Dermis microvascular lymphatic vessel endothelial cell (primary cell): ENCODE measurements around the gene MYH6. TPM values are rescaled to one million over a fixed set of nuclear protein-coding genes. Genes with fewer than 3 reads are reported as not detected.

Experiments
- DNase-seq, 2 donors: peaks; one replicate each; pipeline versions ENCODE4 v3.0.0 to v3.0.0-alpha.2; 2010; ENCODE audit warnings: low read depth in 2 of 2
- total RNA-seq: library from RNA; depleted of rRNA; stranded (reverse); fragments of >200 nt; gene quantifications from 2 replicates; pipeline ENCODE4 v1.2.1, GENCODE V29; 2014

MYH6 gene
- total RNA-seq, 1 donor from 2014 or later, result not detected

DNA sequence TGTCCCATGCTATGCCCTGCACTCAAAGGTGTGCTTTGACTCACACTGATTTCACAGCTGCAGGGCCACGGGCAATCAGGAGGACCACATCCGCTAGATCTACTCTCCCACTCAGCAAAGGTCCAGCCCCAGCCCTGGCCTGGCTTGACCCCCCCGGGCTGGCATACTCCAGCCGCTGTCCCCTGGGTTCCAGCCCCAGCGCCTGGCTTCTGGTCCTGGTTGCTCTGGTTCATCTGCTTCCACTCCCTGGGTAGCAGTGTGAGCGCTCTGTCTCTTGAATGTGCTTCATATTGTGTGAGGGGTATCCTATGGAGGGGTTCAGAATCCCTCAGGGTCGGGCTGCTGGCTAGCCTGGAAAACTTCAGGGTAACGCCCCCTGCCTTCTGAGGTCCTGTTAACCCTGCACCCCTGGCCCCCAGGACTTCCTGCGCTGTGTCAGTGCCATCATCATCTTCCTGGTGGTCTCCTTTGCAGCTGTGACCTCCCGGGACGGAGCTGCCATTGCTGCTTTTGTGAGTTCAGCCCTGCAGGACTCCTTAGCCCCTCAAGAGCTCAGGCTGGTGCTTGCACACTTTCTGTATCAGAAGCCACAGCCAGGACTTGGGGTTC is 29.4 kb downstream of the MYH6 start:
- no peak for DNase-seq

DNA sequence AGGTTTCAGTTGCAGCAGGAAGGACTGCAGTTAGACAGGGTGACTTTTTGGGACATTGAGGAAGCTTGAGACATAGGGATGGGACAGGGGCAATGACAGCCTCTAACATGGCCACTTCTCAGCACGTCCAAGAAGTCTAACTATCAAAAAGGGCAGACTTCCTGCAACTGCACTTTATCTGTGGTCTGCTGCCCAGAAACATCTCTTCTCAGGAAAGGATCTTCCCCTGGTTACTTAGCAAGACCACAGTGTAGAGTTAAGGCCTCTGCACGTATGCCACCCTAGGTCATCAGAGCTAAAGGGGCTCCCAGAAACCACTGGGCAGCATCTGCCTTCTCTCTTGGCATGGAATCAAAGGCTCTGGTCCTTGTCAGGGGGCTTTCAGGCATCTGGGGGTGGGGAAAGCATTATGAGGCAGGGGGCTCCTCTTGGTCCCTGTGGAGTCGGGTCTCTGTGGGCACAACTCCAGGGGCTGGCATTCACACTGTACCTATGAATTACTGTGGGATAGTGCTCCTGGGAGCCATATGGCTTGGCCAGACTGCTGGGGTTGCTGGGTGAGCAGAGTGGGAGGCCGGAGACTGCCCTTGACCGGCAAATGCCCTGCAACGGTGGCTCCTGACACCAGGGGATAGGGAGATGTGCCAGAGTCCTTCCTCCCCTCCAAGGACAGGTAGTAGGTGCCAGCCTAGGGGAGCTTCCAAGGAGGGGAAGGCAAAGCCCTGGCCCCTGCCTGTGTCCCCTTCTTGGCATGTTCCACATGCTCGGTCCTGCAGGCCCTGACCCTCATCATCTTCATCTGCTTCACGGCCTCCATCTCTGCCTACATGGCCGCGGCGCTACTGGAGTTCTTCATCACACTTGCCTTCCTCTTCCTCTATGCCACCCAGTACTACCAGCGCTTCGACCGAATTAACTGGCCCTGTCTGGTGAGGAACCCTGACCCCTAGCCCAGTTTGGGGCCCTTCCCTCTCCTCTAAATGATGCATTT is 30.2 kb downstream of the MYH6 start:
- no peak for DNase-seq

DNA sequence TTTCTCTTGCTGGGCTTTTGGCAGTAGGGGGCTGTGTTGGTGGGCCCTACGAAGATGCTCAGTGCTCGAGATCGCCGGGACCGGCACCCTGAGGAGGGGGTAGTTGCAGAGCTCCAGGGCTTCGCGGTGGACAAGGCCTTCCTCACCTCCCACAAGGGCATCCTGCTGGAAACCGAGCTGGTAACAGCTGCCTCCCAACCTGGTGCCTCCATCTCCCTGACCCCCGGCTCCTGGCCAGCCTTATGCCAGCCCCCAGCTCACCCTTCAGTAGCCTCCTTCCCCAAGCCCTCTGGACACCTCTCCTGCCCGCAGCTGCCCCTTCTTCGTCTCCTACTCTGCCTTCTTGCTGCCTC is 30.9 kb downstream of the MYH6 start:
- DNase-seq, result no peak

DNA sequence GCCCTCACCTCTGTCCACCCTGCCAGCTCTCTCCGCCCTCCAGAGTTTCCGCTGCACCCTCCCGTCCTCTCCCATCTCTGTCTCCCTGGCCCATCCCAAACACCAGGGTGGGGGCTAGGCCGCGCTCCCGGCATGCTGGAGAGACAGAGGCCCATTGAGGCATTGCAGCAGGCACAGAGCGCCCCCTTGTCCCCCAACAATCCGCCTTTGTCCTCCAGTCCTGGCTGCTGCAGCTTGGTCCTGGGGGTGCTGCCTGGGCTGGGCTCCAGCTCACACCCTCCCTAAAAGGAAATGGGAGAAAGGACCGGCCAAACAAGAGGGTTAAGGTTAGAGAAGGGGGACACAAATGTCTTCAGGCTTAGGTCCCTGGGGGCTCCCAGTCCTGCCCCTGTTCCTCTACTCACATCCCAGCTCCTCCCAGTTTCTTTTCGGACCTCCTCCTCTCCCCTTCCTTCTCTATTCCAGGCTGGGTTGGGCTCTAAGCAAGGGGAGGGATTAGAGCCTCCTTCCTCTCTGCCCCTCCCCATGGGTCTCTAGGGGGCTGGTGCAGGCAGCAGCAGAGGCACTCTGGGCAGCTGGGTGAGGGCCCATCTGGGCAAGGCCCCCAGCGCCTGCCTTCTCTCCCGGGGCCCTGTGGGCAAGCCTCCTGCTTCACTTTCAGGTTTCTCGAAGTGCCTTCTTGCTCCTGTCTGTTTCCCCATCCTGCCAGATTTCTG is 31.4 kb downstream of the MYH6 start, which contains the start of gene CMTM5:
CMTM5 (plus strand) TSS at position 565 of the 716 bp plus-strand sequence. CDS start 206 bp downstream, outside the sequence.
- DNase-seq, result no peak

DNA sequence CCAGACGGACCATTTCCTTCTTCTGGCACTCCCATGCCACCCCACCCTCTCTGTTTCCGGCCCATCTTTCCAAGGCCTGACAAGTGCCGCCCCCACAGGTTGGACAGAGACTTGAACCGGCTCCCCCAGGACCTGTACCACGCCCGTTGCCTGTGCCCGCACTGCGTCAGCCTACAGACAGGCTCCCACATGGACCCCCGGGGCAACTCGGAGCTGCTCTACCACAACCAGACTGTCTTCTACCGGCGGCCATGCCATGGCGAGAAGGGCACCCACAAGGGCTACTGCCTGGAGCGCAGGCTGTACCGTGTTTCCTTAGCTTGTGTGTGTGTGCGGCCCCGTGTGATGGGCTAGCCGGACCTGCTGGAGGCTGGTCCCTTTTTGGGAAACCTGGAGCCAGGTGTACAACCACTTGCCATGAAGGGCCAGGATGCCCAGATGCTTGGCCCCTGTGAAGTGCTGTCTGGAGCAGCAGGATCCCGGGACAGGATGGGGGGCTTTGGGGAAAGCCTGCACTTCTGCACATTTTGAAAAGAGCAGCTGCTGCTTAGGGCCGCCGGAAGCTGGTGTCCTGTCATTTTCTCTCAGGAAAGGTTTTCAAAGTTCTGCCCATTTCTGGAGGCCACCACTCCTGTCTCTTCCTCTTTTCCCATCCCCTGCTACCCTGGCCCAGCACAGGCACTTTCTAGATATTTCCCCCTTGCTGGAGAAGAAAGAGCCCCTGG is 32.4 kb downstream of the MYH6 start:
- no peak for DNase-seq

DNA sequence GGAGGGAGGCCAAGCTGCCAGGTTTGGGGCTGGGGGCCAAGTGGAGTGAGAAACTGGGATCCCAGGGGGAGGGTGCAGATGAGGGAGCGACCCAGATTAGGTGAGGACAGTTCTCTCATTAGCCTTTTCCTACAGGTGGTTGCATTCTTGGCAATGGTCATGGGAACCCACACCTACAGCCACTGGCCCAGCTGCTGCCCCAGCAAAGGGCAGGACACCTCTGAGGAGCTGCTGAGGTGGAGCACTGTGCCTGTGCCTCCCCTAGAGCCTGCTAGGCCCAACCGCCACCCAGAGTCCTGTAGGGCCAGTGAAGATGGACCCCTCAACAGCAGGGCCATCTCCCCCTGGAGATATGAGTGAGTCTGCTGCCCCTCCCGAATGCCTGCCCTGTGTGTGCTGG is 35.0 kb downstream of the MYH6 start:
- no peak for DNase-seq

DNA sequence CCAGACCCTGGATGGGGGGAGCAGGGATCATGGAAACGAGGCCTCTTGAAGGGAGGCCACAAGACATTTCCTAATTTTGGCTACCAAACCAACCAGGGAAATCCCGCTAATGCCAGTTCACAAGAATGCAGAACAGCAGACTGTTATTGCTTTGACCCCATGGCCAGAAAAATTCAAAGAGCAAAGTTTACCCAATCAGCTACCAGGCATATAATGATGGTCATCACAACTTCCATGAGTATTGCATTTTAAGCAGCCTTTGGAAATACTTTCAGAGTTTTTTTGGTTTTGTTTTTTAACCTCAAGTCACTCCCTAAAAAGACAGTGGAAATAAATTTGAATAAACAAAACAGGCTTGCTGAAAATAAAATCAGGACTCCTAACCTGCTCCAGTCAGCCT is 35.6 kb downstream of the MYH6 start, which contains the start of gene IL25:
IL25 (plus strand) TSS at position 301 of the 400 bp plus-strand sequence.
- no peak for DNase-seq

DNA sequence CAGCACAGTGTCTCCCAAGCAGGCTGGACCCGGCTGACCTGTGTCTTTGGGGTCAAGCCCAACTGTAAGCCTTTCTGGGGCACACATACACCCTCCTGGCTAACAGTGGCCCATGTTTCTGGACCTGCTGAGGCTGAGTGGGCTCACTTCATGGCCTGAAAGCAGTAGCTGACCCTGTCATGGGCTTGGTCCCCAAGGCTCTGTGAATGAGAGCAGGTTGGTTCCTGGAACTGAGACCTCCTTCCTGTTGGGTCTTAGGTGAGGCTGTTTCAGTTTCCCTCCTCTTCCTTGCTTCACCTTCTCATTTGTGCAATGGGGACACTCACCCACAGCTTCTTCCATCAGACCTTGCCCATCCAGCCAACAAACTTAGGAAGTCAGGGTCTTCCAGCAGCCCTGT is 36.2 kb downstream of the MYH6 start:
- no peak for DNase-seq

DNA sequence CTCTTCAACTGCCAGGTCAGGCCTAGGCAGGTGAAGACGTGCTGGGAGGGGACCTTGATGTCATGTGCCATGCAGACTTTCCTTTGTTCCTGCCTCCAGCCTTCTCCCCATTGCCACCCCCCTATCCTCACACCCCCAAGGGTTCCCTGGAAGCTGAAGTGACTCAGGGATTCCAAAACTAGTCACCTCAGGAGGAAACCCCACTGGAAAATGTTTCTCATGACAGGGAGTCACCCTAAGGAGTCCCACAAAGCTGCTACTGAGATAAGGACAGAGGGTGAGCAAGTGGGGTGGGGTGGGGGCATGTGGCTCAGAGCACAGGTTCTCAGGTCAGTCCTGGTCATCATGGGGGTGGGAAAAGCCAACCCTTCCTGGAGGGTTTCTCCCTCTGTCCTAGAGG is 37.9 kb downstream of the MYH6 start:
- DNase-seq, result no peak

DNA sequence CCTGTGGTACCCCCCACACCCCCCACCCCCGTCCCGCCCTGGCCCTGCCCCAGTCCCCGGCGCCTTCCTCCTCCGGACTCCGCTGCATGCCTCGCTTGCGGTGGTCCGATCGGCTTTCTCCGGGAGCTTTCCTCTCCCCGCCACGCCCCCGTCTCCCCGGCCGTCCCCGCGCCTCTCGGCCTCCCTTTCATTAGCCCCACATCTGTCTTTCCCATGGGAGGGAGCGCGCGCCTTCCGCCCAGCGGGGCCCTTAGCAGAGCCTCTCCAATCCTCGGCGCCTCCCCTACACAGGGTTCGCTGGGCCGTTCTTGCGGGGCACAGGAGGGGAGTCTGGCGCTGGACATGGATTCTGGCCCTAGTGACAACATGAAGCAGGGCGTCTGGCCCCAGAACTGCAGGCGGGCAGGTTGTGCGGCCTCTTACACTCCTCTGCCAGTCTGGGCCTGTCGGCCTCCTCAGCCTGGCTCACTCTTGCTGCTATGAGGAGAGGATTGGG is 41.6 kb downstream of the MYH6 start:
- no peak for DNase-seq

DNA sequence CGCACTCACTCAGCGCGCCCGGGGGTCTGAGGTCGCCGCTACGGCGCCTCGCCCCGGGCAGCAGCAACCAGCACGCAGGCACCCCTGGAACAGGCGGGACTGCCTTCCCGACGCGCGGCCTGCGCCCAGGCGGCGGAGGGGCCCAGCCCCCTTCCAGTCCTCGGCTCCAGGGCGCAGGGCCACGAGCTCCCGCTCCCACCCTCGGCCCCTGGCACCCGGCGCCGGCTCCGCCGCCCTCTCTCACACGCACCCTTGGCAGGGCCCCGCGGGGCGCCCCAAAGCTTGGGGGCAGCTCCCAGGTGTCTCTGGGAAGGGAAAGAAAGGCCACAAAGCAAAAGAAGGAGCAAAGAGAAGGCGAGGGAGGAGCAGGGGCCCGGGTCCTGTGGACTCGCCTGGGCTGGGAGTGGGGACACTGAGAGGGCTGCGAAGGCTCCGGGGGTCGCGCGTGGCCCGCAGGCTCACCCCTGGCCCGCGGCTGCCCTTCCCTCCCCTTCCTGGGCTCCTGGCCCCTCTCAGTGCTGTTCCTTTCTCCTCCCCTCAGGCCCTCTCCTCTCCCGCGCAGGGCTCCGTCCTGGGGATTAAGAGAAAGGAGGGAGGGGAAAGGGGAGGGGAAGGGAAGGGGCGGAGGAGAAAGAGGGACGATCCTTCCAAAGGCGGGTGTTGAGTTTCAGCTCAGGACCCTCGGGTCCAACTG is 42.2 kb downstream of the MYH6 start:
- no peak for DNase-seq

DNA sequence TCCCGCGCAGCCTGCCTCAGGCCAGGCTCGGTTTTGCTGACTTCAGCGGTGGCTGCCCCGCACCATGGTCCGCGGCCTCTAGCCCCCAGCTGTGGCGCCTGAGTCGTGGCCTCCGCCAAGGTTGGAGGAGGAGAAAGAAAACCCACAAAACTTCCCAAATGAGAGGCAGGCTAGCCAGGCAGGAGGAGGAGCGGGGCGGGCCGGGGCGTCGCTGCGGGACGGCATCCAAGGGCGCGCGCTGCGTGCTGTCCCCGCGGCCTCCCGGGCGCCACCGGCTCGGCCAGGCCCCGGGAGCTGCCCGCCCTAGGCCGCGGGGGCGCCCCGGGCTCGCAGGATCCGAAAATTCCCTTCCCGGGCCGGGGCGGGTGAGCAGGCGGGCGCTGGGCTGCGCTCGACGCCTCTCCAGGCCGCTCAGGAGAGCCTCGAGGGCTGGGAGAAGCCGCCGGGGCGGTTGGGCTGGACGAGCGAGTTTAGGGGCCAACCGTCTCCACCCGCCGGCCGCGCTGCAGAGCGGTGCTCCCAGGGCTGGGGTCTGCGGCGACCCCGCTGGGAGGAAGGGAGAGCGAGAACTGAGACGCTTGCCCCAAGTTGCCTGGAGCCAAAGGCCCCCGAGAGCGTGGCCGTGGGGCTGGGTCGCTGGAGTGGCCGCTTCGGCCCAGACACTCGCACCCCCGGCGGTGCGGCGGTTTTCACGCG is 42.9 kb downstream of the MYH6 start, which contains the start of gene EFS:
EFS (minus strand) TSS at position 137 of the 696 bp plus-strand sequence. CDS start 147 bp downstream, outside the sequence.
- no peak for DNase-seq

DNA sequence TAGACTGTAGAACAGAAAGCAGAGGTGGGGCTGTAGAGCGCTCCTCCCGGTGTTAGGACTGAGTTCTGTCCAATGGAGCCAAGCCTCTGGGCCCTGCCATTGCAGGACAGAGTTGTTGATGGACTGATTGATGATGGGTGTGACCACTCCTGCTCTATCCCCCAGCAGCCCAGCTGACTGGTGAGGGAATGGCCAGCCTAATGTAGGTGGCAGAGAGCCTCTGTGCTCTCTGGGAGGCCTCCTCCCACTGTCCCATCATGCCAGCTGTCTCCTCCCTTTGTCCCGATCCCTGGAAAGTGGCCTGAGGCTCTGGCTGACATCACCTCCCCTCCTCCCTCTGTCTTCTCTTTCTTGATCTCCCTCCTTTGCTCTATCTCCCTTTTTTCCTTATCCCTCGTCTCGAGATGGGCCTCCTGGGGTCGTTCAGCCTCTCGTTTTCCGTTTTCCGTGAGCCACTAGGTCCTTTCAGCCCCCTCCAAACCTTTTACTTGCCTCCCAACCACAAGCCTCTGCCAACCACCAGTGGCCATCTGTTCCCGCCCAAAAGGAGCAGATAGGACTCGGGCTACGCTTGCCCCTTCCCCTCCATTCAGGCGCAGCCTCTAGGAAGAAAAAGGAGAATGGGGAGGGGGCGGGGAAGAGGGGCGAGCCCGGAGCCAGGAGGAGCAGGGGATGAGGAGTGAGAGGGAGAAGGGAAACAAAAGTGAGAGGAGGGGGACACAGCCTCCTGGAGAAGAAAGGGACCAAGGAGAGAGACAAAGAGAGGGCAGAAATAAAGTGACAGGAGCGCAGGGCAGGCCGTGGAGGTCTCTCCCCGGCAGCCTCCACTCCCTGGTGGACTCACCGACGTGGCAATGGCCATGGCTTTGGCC is 43.7 kb downstream of the MYH6 start:
- DNase-seq, result no peak

DNA sequence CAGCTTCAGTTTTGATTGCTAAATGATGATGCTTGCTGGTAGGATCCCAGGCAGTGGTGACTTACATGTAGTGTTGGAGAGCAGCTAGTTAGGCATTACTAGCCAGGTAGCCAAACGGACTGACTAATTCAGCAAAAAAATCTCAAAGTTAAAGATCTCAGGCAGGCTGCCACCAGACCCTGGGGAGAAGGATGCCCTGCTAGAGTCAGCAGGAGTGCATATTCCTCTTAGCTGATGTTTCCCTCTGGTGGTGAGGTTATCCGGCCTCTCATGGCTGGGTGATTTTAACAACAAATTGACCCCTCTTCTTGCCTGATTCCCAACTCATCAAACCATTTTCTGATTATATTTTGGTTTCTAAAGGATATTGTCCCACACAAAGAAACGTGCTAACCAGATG is 45.9 kb downstream of the MYH6 start:
- no peak for DNase-seq

DNA sequence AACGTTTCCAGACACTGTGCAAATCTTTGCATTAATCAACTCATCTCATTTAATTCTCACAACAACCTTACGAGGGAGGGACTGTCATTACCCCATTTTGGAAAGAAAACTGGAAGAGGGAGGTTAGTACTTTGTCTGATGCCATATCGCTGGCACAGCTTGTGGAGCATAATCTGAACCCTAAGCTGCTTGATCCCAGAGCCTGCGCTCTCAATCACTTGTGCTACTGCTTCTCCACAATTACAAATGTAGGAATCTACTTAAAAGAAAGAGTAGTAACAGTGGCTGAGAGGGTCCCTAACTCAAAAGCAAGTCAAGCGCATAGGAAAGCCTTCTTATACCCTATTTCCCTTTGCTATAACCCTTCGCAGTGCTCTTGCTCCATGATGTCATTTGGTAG is 46.3 kb downstream of the MYH6 start:
- no peak for DNase-seq

DNA sequence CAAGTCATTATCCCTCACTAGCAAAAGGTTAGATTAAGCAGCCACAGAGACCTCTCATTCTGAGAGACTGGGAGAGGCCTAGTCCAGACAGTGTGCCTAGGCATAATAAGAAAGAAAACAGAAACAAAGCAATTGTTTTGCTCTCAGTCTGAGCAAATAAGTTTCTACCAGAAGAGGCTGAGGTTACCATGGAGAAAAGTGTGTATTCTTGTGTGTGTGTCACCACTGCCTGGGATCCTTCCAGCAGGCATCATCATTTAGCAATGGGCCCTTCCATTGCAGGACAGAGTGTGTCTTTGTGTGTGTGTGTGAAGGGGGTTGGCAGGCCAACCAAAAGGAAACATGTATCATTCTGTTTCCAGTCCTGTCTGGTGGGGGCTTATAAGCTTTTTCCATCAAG is 46.8 kb downstream of the MYH6 start:
- no peak for DNase-seq

DNA sequence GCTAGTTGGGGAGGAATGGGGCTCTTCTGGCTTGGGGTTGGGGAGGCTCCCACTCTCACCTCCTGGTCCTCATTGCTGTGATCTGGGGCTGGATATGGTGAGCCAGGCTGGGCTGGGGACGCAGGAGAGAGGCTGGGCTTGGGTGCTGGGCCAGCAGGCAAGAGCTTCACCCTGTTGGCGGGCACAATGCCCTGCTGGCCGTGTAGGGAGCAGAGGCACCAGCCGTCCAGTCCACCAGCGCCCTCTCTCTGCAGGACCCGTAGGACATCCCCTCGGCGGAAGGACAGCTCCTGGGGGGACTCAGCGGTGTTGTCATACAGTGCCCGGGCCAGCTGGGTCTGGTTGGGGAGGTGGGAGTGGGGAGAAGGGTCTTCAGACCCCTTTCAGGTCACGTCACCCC is 47.6 kb downstream of the MYH6 start:
- DNase-seq, result no peak

DNA sequence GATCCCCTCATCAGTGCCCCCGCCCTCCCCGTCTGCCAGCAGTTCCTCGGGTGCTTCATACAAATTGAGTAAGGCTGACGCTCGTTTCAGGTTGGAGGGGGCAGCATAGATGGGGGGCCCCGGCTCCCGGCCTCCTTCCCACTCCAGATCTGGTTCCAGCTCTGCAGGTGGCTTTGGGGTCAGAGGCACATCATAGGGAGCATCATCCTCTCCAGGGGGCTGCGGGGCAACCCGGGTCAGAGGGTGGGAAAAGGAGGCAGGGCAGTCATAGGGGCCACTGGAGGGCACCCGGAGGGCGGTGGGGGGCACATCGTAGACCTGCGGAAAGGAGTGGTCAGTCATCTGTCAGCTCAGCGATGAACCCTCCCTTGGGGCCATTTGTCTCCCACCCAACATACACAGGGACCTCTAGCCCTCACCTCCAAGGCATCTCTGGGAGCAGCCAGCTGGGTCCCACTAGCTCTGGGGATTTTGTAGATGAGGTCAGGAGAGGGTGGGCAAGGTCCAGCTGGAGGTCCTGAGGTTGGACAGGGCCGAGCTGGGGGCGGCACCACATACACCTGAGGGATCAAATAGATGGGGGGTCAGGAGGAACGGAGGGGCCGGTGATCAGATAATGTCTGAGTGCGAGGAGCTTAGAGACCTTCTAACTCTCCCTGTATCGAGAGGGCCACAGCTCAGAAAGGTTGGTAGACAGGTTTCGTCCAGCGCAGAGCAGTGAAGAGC is 48.2 kb downstream of the MYH6 start:
- no peak for DNase-seq
